ENCODE results near the gene TRIM44. TPM values are rescaled to one million over a fixed set of nuclear protein-coding genes. Genes with fewer than 3 reads are reported as not detected.

TRIM44 gene
- total RNA-seq, 1 experiment from 2014 or later = 33.4 TPM

DNA sequence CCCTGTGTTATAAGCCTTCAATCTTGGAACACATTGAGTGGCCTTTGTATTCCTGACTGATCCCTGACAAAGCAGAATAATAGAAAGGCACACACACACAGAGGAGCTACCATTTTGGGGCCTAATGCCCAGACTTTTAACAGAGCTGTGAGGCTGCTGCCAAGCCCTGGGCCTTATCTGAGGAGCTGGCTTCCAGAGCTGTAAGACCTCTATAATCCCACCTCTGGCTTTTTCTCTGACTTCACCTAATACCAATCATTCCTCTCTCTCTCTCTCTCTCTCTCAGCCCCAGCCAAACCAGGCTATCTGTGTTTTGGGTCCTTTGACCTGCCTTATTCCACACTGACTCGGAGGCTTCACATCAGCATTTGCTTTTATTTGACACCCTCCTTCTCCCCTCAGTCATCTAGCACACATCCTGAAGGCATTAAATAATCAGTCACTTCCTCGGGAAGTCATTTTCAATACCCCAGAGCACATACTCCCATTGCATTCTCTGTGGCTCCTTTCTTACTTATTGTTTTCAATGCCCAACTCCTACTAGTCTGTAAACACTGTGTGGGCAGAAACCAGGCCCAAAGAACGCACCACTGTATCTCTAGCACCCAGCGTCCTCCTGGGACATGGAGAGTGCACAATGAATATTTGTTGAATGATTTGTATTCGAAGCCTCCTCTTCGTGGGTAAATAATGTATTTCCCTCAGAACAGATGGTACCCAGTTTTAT lies 21.2 kb upstream of the TRIM44 start:
- no peak overlapping the region for H3K4me3 ChIP-seq (replicated peaks in 1 of 2; ENCODE audit: low read depth in 1 of 2, low read length in 2 of 2)
- TF ChIP-seq EZH2 (IDR thresholded peaks at IDR 0.05) (no peak), POLR2AphosphoS5 (IDR thresholded peaks at IDR 0.05; ENCODE audit: low read depth, low read length) (no peak), JUND (IDR thresholded peaks at IDR 0.05) (no peak), ZFX (IDR thresholded peaks at IDR 0.05) (no peak), TCF7L2 (IDR thresholded peaks at IDR 0.05; ENCODE audit: borderline replicate concordance, extremely low read depth, insufficient read depth, insufficient read length) (no peak), ELF1 (IDR thresholded peaks at IDR 0.05; ENCODE audit: borderline replicate concordance, low read depth) (no peak)
- TF ChIP-seq, protein P1, sequence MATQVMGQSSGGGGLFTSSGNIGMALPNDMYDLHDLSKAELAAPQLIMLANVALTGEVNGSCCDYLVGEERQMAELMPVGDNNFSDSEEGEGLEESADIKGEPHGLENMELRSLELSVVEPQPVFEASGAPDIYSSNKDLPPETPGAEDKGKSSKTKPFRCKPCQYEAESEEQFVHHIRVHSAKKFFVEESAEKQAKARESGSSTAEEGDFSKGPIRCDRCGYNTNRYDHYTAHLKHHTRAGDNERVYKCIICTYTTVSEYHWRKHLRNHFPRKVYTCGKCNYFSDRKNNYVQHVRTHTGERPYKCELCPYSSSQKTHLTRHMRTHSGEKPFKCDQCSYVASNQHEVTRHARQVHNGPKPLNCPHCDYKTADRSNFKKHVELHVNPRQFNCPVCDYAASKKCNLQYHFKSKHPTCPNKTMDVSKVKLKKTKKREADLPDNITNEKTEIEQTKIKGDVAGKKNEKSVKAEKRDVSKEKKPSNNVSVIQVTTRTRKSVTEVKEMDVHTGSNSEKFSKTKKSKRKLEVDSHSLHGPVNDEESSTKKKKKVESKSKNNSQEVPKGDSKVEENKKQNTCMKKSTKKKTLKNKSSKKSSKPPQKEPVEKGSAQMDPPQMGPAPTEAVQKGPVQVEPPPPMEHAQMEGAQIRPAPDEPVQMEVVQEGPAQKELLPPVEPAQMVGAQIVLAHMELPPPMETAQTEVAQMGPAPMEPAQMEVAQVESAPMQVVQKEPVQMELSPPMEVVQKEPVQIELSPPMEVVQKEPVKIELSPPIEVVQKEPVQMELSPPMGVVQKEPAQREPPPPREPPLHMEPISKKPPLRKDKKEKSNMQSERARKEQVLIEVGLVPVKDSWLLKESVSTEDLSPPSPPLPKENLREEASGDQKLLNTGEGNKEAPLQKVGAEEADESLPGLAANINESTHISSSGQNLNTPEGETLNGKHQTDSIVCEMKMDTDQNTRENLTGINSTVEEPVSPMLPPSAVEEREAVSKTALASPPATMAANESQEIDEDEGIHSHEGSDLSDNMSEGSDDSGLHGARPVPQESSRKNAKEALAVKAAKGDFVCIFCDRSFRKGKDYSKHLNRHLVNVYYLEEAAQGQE (IDR thresholded peaks at IDR 0.05; ENCODE audit: low read depth) = no peak
- TF ChIP-seq, protein P2, sequence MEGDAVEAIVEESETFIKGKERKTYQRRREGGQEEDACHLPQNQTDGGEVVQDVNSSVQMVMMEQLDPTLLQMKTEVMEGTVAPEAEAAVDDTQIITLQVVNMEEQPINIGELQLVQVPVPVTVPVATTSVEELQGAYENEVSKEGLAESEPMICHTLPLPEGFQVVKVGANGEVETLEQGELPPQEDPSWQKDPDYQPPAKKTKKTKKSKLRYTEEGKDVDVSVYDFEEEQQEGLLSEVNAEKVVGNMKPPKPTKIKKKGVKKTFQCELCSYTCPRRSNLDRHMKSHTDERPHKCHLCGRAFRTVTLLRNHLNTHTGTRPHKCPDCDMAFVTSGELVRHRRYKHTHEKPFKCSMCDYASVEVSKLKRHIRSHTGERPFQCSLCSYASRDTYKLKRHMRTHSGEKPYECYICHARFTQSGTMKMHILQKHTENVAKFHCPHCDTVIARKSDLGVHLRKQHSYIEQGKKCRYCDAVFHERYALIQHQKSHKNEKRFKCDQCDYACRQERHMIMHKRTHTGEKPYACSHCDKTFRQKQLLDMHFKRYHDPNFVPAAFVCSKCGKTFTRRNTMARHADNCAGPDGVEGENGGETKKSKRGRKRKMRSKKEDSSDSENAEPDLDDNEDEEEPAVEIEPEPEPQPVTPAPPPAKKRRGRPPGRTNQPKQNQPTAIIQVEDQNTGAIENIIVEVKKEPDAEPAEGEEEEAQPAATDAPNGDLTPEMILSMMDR (IDR thresholded peaks at IDR 0.05 in 2 of 3, conservative IDR thresholded peaks at IDR 0.05 in 1 of 3; ENCODE audit: borderline replicate concordance in 1 of 3, insufficient read depth in 1 of 3, low read depth in 2 of 3, low read length in 2 of 3) = no peak
- H4K20me1 ChIP-seq (ENCODE audit: insufficient read depth) = no peaks in the 10 kb centered on the region
- DNase-seq (ENCODE audit: low read depth, low spot score) (no peak), ATAC-seq (no peak)
- POLR2A ChIA-PET = no interaction called here
- no peaks in the 10 kb centered on the region for H3K79me2 ChIP-seq (ENCODE audit: insufficient read depth, low read length)
- H3K27me3 ChIP-seq (ENCODE audit: insufficient read depth, low read length) = no peaks in the 10 kb centered on the region
- RAD21 ChIA-PET (ENCODE audit: low non-redundant PET in 1 of 2, low total read pairs in 2 of 2, uncharacterized antibody in 2 of 2, unreplicated experiment in 2 of 2) = interaction anchor here in 1 of 2 experiments (0.5 kb wide), 1 partner anchor 297 kb away, joined by 3 read pairs; no protein-coding TSS in a partner anchor
- H3K9ac ChIP-seq (ENCODE audit: low read length) = no peak overlapping the region
- CTCF ChIA-PET = no interaction called here
- H3K4me2 ChIP-seq (ENCODE audit: low read length) = no peak overlapping the region
- no peak overlapping the region for H2AFZ ChIP-seq (ENCODE audit: low read depth, low read length, poor library complexity, severe bottlenecking)
- no peaks in the 10 kb centered on the region for H3K36me3 ChIP-seq (ENCODE audit: control insufficient read depth in 1 of 2, insufficient read depth in 2 of 2, low read length in 2 of 2)
- no peaks in the 10 kb centered on the region for H3K9me3 ChIP-seq (ENCODE audit: control insufficient read depth in 1 of 2, insufficient read depth in 1 of 2, low read depth in 1 of 2, low read length in 2 of 2)
- H3K9me2 ChIP-seq (ENCODE audit: insufficient read depth) = no peaks in the 10 kb centered on the region
- H3K27ac ChIP-seq (ENCODE audit: low read depth, low read length) = no peak overlapping the region
- BruUV-seq (replicated peaks) = no TSS peak
- no peaks in the 10 kb centered on the region for H3K4me1 ChIP-seq (ENCODE audit: control insufficient read depth in 1 of 2, insufficient read depth in 2 of 2, low read length in 2 of 2)
- intact Hi-C loops (cut with micrococcal nuclease) = no loop called here

Measured in HCT116 (cell line).